ENCODE measurements around the gene PPA2.

DNA sequence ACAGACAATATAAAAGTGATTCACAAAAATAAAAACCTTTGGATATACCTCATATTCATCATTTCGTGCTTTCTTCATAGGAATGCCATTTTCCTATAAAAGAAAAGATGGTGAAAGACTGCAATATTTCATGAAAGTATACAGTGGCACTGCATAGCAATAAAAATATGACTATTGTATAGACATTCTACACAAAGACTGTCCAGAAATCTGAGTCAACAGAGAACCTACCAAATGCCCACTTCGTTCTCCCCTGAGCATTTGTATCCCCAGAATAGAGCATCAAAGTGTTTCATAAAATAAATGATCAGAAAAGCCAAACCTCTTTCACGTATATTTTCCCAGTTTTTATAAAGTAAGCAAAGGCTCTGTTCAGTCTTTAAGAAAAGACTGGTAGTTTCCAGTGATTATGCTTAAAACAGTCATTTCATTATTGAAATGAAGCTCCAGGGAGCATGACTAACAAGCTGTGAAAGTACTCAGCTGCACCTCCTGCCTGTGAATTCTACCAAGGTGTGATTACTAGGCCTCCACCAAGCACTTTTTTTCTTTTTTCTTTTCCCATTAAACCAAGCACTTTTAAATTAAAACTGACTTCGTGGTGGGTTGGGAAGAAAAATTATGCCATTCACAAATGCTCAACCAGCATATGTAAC lies 20.2 kb downstream of the PPA2 start:
- TF ChIP-seq CTCF (IDR thresholded peaks at IDR 0.05) = no peak
- no peak for TF ChIP-seq SIN3A (IDR thresholded peaks at IDR 0.05; ENCODE audit: borderline replicate concordance, insufficient read depth, low read depth, low read length)
- no peak for TF ChIP-seq REST (IDR thresholded peaks at IDR 0.05; ENCODE audit: insufficient read depth in 1 of 2, low read depth in 2 of 2, low read length in 1 of 2)
- no peak for TF ChIP-seq POLR2AphosphoS5 (IDR thresholded peaks at IDR 0.05; ENCODE audit: low read depth, low read length)
